Sigmoid colon (tissue), 7 donors: ENCODE results near the gene CEP170. TPM values are rescaled to one million over a fixed set of nuclear protein-coding genes. Genes with fewer than 3 reads are reported as not detected.

ENCODE experiments used
- DNase-seq: peaks from one replicate; pipeline ENCODE4 v3.0.0-alpha.2; 2019
- H3K27ac ChIP-seq, 4 donors: fragments of 200-600 bp; sonication (generic); one replicate each; pipeline ENCODE4 v1.5.1; 2016 to 2019; ENCODE audit warnings: mild to moderate bottlenecking in 1 of 4
- H3K27me3 ChIP-seq, 3 donors: fragments of 200-600 bp; sonication (generic); one replicate each; pipeline ENCODE4 v1.5.1; 2019; ENCODE audit warnings: mild to moderate bottlenecking in 1 of 3
- H3K36me3 ChIP-seq, 4 donors: fragments of 200-600 bp; sonication (generic); one replicate each; pipeline ENCODE4 v1.5.1; 2016 to 2019
- H3K4me1 ChIP-seq, 4 donors: fragments of 200-600 bp; sonication (generic); one replicate each; pipeline ENCODE4 v1.5.1; 2017 to 2019
- H3K4me3 ChIP-seq, 4 donors: fragments of 200-600 bp; sonication (generic); one replicate each; pipeline ENCODE4 v1.5.1; 2017 to 2019; ENCODE audit warnings: mild to moderate bottlenecking in 2 of 4, moderate library complexity in 1 of 4
- H3K9me3 ChIP-seq, 4 donors: fragments of 200-600 bp in 3 of 4; sonication (generic) in 3 of 4; one replicate each; pipeline versions ENCODE4 v1.5.1 to v1.6.1; 2013 to 2019
- EP300 ChIP-seq, 4 donors: sonication (generic); formaldehyde crosslinking; IDR thresholded peaks; one replicate each; pipeline ENCODE4 v1.6.1; 2017; ENCODE audit warnings: antibody characterized with exemption in 4 of 4
- POLR2A ChIP-seq, 2 donors: fragments of 450-650 bp; IDR thresholded peaks; one replicate each; pipeline ENCODE4 v1.6.1; 2016; ENCODE audit warnings: antibody characterized with exemption in 2 of 2, mild to moderate bottlenecking in 2 of 2, moderate library complexity in 2 of 2
- POLR2AphosphoS5 ChIP-seq, 4 donors: sonication (generic); formaldehyde crosslinking; IDR thresholded peaks; one replicate each; pipeline ENCODE4 v1.6.1; 2017; ENCODE audit warnings: antibody characterized with exemption in 4 of 4
- WGBS, 2 donors: extraction: QIAGEN DNeasy Blood & Tissue Kit; methylation state at CpG; one replicate each; pipeline ENCODE4 v1.1.7; 2013; 5-methylcytosine and 5-hydroxymethylcytosine counted together
- intact Hi-C: fragments of 100-400 bp; cut with DNase I; formaldehyde crosslinking; loops from one replicate; pipeline ENCODE4 v1.15.1; 2023
- polyA plus RNA-seq, 3 donors: library from polyadenylated mRNA; stranded (reverse); fragments of 200-250 nt; gene quantifications; one replicate each; pipeline ENCODE4 v1.2.3, GENCODE V29; 2013
- total RNA-seq, 4 donors: library from RNA; depleted of rRNA; stranded (reverse); fragments of >200 nt; gene quantifications; one replicate each; pipeline ENCODE4 v1.1.0, GENCODE V29; 2016
- TF ChIP-seq, protein P1 (sequence below), 4 experiments: fragments of 450-650 bp in 3 of 4; fragments of 200-600 bp in 1 of 4; IDR thresholded peaks; one replicate each; pipeline ENCODE4 v1.5.1; 2016 to 2019; ENCODE audit warnings: antibody characterized with exemption in 4 of 4, mild to moderate bottlenecking in 3 of 4, moderate library complexity in 2 of 4
- donor health status: healthy with polysubstance abuse.
- donor health status: Bipolar disorder and iron deficiency.
- donor health status: healthy.

CEP170 gene
- total and polyA plus RNA-seq, 7 donors = 4.6 to 46.3 (median 27.6) TPM

GRCh38 chr1:243286409-243287122 lies 31.5 kb upstream of the CEP170 start:
- intact Hi-C loops = no loop called here
- DNase-seq = no peak
- Histone ChIP-seq H3K4me1 (no peaks in the 10 kb centered on the region), H3K9me3 (no peaks in the 10 kb centered on the region), H3K36me3 (peaks cover 0 to 54% (median 6%) of the 10 kb centered on the region in 4 donors), H3K27ac (peak overlapping the region in 3 of 4 donors; percentile 19 to 55 (median 22)), H3K4me3 (no peak overlapping the region), H3K27me3 (no peaks in the 10 kb centered on the region)
- TF ChIP-seq POLR2AphosphoS5 (IDR thresholded peaks at IDR 0.05) = no peak
- TF ChIP-seq POLR2A (IDR thresholded peaks at IDR 0.05) = no peak
- no peak for TF ChIP-seq EP300 (IDR thresholded peaks at IDR 0.05)
- TF ChIP-seq, protein P1, sequence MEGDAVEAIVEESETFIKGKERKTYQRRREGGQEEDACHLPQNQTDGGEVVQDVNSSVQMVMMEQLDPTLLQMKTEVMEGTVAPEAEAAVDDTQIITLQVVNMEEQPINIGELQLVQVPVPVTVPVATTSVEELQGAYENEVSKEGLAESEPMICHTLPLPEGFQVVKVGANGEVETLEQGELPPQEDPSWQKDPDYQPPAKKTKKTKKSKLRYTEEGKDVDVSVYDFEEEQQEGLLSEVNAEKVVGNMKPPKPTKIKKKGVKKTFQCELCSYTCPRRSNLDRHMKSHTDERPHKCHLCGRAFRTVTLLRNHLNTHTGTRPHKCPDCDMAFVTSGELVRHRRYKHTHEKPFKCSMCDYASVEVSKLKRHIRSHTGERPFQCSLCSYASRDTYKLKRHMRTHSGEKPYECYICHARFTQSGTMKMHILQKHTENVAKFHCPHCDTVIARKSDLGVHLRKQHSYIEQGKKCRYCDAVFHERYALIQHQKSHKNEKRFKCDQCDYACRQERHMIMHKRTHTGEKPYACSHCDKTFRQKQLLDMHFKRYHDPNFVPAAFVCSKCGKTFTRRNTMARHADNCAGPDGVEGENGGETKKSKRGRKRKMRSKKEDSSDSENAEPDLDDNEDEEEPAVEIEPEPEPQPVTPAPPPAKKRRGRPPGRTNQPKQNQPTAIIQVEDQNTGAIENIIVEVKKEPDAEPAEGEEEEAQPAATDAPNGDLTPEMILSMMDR (IDR thresholded peaks at IDR 0.05) = no peak
- WGBS, 2 donors = 53 to 78% methylated on average over 8 of the region's 8 CpGs

DNA sequence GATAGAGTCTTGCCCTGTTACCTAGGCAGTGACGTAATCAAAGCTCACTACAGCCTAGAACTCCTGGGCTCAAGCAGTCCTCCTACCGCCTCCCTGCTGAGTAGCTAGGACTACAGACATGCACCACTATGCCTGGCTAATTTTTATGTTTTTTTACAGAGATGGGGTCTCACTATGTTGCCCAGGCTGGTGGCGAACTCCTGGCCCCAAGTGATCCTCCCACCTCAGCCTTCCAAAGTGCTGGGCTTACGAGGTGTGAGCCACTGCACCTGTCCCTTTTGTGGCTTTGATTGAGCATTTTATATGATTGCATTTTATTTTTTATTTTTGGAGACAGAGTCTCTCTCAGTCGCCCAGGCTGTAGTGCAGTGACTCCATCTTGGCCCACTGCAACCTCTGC lies 26.6 kb upstream of the CEP170 start:
- no peaks in the 10 kb centered on the region for H3K4me1 ChIP-seq
- 95 to 98% methylated on average over 5 of the region's 5 CpGs for WGBS, 2 donors
- DNase-seq = no peak
- intact Hi-C loops = no loop called here
- no peak overlapping the region for H3K27ac ChIP-seq
- TF ChIP-seq POLR2AphosphoS5 (IDR thresholded peaks at IDR 0.05) = no peak
- TF ChIP-seq POLR2A (IDR thresholded peaks at IDR 0.05) = no peak
- TF ChIP-seq, protein P1 (IDR thresholded peaks at IDR 0.05) = no peak
- TF ChIP-seq EP300 (IDR thresholded peaks at IDR 0.05) = no peak
- H3K27me3 ChIP-seq = no peaks in the 10 kb centered on the region
- H3K9me3 ChIP-seq = peaks cover 0 to 7% (median 0%) of the 10 kb centered on the region in 4 donors
- peaks cover 4 to 49% (median 9%) of the 10 kb centered on the region in 4 donors for H3K36me3 ChIP-seq
- no peak overlapping the region for H3K4me3 ChIP-seq

DNA sequence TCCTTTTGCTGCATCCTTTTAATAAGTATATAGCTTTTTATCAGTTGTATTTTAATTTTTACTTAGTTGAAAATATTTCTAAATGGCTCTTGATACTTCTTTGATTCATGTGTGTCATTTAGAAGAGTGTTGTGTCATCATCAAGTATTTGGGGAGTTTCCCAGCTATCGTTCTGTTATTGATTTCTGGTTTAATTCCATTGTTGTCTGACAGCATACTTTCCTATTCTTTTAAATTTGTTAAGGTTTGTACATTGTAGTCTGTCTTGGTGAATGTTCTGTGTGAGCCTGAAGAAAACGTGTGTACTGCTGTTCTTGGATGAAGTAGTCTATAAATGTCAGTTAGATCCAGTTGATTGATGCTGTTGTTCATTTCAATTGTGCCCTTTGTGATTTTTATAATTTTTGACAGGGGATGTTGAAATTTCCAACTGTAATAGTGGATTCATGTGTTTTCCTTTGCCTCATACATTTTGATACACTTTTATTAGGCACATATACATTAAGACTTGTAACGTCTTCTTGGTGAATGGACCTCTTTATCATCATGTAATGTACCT lies 25.6 kb upstream of the CEP170 start:
- Histone ChIP-seq H3K36me3 (peaks cover 0 to 51% (median 8%) of the 10 kb centered on the region in 4 donors), H3K27me3 (no peaks in the 10 kb centered on the region), H3K9me3 (peaks cover 0 to 7% (median 0%) of the 10 kb centered on the region in 4 donors), H3K27ac (no peak overlapping the region), H3K4me3 (no peak overlapping the region), H3K4me1 (no peaks in the 10 kb centered on the region)
- intact Hi-C loops = no loop called here
- TF ChIP-seq, protein P1 (IDR thresholded peaks at IDR 0.05) = no peak
- TF ChIP-seq POLR2AphosphoS5 (IDR thresholded peaks at IDR 0.05) (no peak), EP300 (IDR thresholded peaks at IDR 0.05) (no peak), POLR2A (IDR thresholded peaks at IDR 0.05) (no peak)
- DNase-seq = no peak
- 72 to 75% methylated on average over 3 of the region's 3 CpGs for WGBS, 2 donors

GRCh38 chr1:243275316-243275715 lies 20.2 kb upstream of the CEP170 start:
- intact Hi-C loops = no loop called here
- no peak overlapping the region for H3K4me3 ChIP-seq
- no peaks in the 10 kb centered on the region for H3K27me3 ChIP-seq
- no peaks in the 10 kb centered on the region for H3K4me1 ChIP-seq
- no peak for DNase-seq
- WGBS, 2 donors = 86 to 95% methylated on average over 3 of the region's 3 CpGs
- peaks cover 0 to 7% (median 0%) of the 10 kb centered on the region in 4 donors for H3K9me3 ChIP-seq
- H3K27ac ChIP-seq = no peak overlapping the region
- H3K36me3 ChIP-seq = peaks cover 0 to 73% (median 8%) of the 10 kb centered on the region in 4 donors
- TF ChIP-seq POLR2AphosphoS5 (IDR thresholded peaks at IDR 0.05) (no peak), POLR2A (IDR thresholded peaks at IDR 0.05) (no peak), EP300 (IDR thresholded peaks at IDR 0.05) (no peak)
- TF ChIP-seq, protein P1 (IDR thresholded peaks at IDR 0.05) = no peak
